Gastrocnemius medialis (tissue), 4 donors: ENCODE results near the gene IDUA. TPM values are rescaled to one million over a fixed set of nuclear protein-coding genes. Genes with fewer than 3 reads are reported as not detected.

Experiments used
- ATAC-seq, 2 donors: fragments of 150-250 bp; one replicate each; pipeline ENCODE4 v1.9.1; 2016
- DNase-seq, 2 donors: peaks; one replicate each; pipeline ENCODE4 v3.0.0-alpha.2; 2019
- H3K27ac ChIP-seq, 4 donors: fragments of 200-600 bp; sonication (generic); 1 replicate in 1 of 4; 2 replicates in 3 of 4; pipeline ENCODE4 v1.5.1; 2016 to 2018; ENCODE audit warnings: mild to moderate bottlenecking in 2 of 4, moderate library complexity in 1 of 4
- H3K27me3 ChIP-seq, 3 donors: fragments of 200-600 bp; sonication (generic) in 2 of 3; 1 replicate in 1 of 3; 2 replicates in 2 of 3; pipeline versions ENCODE4 v1.5.1 to v1.6.0; 2016 to 2019; ENCODE audit warnings: mild to moderate bottlenecking in 1 of 3, moderate library complexity in 1 of 3
- H3K36me3 ChIP-seq, 2 donors: fragments of 200-600 bp; sonication (generic) in 1 of 2; one replicate each; pipeline ENCODE4 v1.5.1; 2017 to 2018
- H3K4me1 ChIP-seq, 2 donors: fragments of 200-600 bp; sonication (generic) in 1 of 2; one replicate each; pipeline ENCODE4 v1.5.1; 2016 to 2017; ENCODE audit warnings: mild to moderate bottlenecking in 2 of 2
- H3K4me3 ChIP-seq, 4 donors: fragments of 200-600 bp; sonication (generic) in 3 of 4; 1 replicate in 1 of 4; 2 replicates in 3 of 4; pipeline ENCODE4 v1.5.1; 2016 to 2019; ENCODE audit warnings: mild to moderate bottlenecking in 2 of 4
- H3K9me3 ChIP-seq, 3 donors: fragments of 200-600 bp; sonication (generic) in 2 of 3; 1 replicate in 1 of 3; 2 replicates in 2 of 3; pipeline ENCODE4 v1.5.1; 2016 to 2019
- CTCF ChIP-seq, 5 experiments: fragments of 450-650 bp in 3 of 5; fragments of 200-600 bp in 2 of 5; sonication (generic) in 2 of 5; IDR thresholded peaks in 4 of 5; conservative IDR thresholded peaks in 1 of 5; 1 replicate in 4 of 5; 2 replicates in 1 of 5; pipeline ENCODE4 v1.5.1; 2016 to 2019; ENCODE audit warnings: antibody characterized with exemption in 5 of 5, mild to moderate bottlenecking in 3 of 5, moderate library complexity in 3 of 5
- POLR2A ChIP-seq, 2 donors: fragments of 450-650 bp; IDR thresholded peaks; one replicate each; pipeline ENCODE4 v1.6.1; 2017; ENCODE audit warnings: antibody characterized with exemption in 2 of 2, mild to moderate bottlenecking in 2 of 2, moderate library complexity in 2 of 2
- in situ Hi-C, 4 donors: fragments of 200-750 bp; cut with MboI; loops; one replicate each; pipeline versions ENCODE4 v1.15.0 to v1.8.0; 2017; ENCODE audit warnings: low sequenced_read_pairs in 4 of 4
- intact Hi-C: fragments of 100-400 bp; cut with DNase I; formaldehyde crosslinking; loops from one replicate; pipeline ENCODE4 v1.15.1; 2023; ENCODE audit warnings: low total_unique reads
- total RNA-seq, 4 donors: library from RNA; depleted of rRNA; stranded (reverse); fragments of >200 nt; gene quantifications; one replicate each; pipeline versions ENCODE4 v1.1.0 to v1.2.3, GENCODE V29; 2016

IDUA gene
- total RNA-seq, 4 donors from 2014 or later = 0.12 to 10.8 (median 2.4) TPM

GRCh38 chr4:1017706-1018105 is 30.9 kb downstream of the IDUA start:
- DNase-seq = no peak
- Histone ChIP-seq H3K4me3 (no peak overlapping the region), H3K9me3 (no peaks in the 10 kb centered on the region), H3K4me1 (no peaks in the 10 kb centered on the region), H3K27me3 (no peaks in the 10 kb centered on the region), H3K36me3 (no peaks in the 10 kb centered on the region), H3K27ac (no peak overlapping the region)
- in situ Hi-C loops = no loop called here
- TF ChIP-seq CTCF (IDR thresholded peaks at IDR 0.05 in 4 of 5, conservative IDR thresholded peaks at IDR 0.05 in 1 of 5) (no peak), POLR2A (IDR thresholded peaks at IDR 0.05) (no peak)
- no peak for ATAC-seq
- intact Hi-C loops = loop anchor here (10.0 kb wide), 1 partner anchor 987 kb away; the partner anchor contains the start of gene NELFA

GRCh38 chr4:1018147-1019020 is 31.5 kb downstream of the IDUA start:
- DNase-seq (no peak), ATAC-seq (no peak)
- Histone ChIP-seq H3K9me3 (no peaks in the 10 kb centered on the region), H3K4me3 (no peak overlapping the region), H3K36me3 (no peaks in the 10 kb centered on the region), H3K4me1 (no peaks in the 10 kb centered on the region), H3K27me3 (no peaks in the 10 kb centered on the region), H3K27ac (no peak overlapping the region)
- TF ChIP-seq POLR2A (IDR thresholded peaks at IDR 0.05) = no peak
- TF ChIP-seq CTCF (IDR thresholded peaks at IDR 0.05 in 4 of 5, conservative IDR thresholded peaks at IDR 0.05 in 1 of 5) = no peak
- intact Hi-C loops = loop anchor here (10.0 kb wide), 1 partner anchor 986 kb away; the partner anchor contains the start of gene NELFA
- in situ Hi-C loops = no loop called here

GRCh38 chr4:1019320-1019719 is 32.5 kb downstream of the IDUA start:
- intact Hi-C loops (loop anchor here (10.0 kb wide), 1 partner anchor 985 kb away; the partner anchor contains the start of gene NELFA), in situ Hi-C loops (no loop called here)
- no peaks in the 10 kb centered on the region for H3K9me3 ChIP-seq
- H3K4me3 ChIP-seq = no peak overlapping the region
- no peaks in the 10 kb centered on the region for H3K4me1 ChIP-seq
- no peak for DNase-seq
- no peak for ATAC-seq
- TF ChIP-seq POLR2A (IDR thresholded peaks at IDR 0.05) = no peak
- no peak for TF ChIP-seq CTCF (IDR thresholded peaks at IDR 0.05 in 4 of 5, conservative IDR thresholded peaks at IDR 0.05 in 1 of 5)
- H3K27me3 ChIP-seq = no peaks in the 10 kb centered on the region
- no peak overlapping the region for H3K27ac ChIP-seq
- H3K36me3 ChIP-seq = no peaks in the 10 kb centered on the region

GRCh38 chr4:1019729-1020470 is 33.1 kb downstream of the IDUA start:
- Histone ChIP-seq H3K4me1 (no peaks in the 10 kb centered on the region), H3K36me3 (no peaks in the 10 kb centered on the region), H3K27ac (no peak overlapping the region), H3K9me3 (no peaks in the 10 kb centered on the region), H3K4me3 (no peak overlapping the region), H3K27me3 (no peaks in the 10 kb centered on the region)
- intact Hi-C loops = loop anchor here (10.0 kb wide), 1 partner anchor 985 kb away; the partner anchor contains the start of gene NELFA
- TF ChIP-seq CTCF (IDR thresholded peaks at IDR 0.05 in 4 of 5, conservative IDR thresholded peaks at IDR 0.05 in 1 of 5) (no peak), POLR2A (IDR thresholded peaks at IDR 0.05) (no peak)
- no peak for ATAC-seq
- DNase-seq = no peak
- in situ Hi-C loops = no loop called here
